Uterus (tissue), 4 donors: ENCODE measurements around the gene NTRK2. TPM values are rescaled to one million over a fixed set of nuclear protein-coding genes. Genes with fewer than 3 reads are reported as not detected.
A peak's percentile ranks its signal among the peaks of the same experiment; 100 is the strongest.

Experiments
- DNase-seq, 2 donors: peaks; one replicate each; pipeline ENCODE4 v3.0.0-alpha.2; 2019 to 2020
- H3K27ac ChIP-seq, 2 donors: fragments of 200-600 bp; sonication (generic); 1 replicate in 1 of 2; 2 replicates in 1 of 2; pipeline ENCODE4 v1.5.1; 2016 to 2018
- H3K27me3 ChIP-seq, 2 donors: fragments of 200-600 bp; sonication (generic); one replicate each; pipeline ENCODE4 v1.5.1; 2018 to 2019; ENCODE audit warnings: control low read depth in 1 of 2
- H3K36me3 ChIP-seq, 2 donors: fragments of 200-600 bp; sonication (generic); one replicate each; pipeline ENCODE4 v1.5.1; 2019; ENCODE audit warnings: control low read depth in 1 of 2
- H3K4me1 ChIP-seq, 2 donors: fragments of 200-600 bp; sonication (generic); one replicate each; pipeline ENCODE4 v1.5.1; 2018 to 2019; ENCODE audit warnings: control low read depth in 1 of 2
- H3K4me3 ChIP-seq, 2 donors: fragments of 200-600 bp; sonication (generic); 1 replicate in 1 of 2; 2 replicates in 1 of 2; pipeline ENCODE4 v1.5.1; 2018 to 2019; ENCODE audit warnings: mild to moderate bottlenecking in 1 of 2
- H3K9me3 ChIP-seq, 2 donors: fragments of 200-600 bp; sonication (generic); one replicate each; pipeline ENCODE4 v1.5.1; 2019; ENCODE audit warnings: control low read depth in 1 of 2
- CTCF ChIP-seq, 4 experiments: fragments of 200-600 bp in 2 of 4; fragments of 450-650 bp in 2 of 4; sonication (generic) in 2 of 4; IDR thresholded peaks; one replicate each; pipeline ENCODE4 v1.5.1; 2016 to 2019; ENCODE audit warnings: antibody characterized with exemption in 4 of 4, mild to moderate bottlenecking in 2 of 4, moderate library complexity in 1 of 4
- POLR2A ChIP-seq, 2 donors: fragments of 450-650 bp; IDR thresholded peaks; one replicate each; pipeline ENCODE4 v1.6.1; 2016; ENCODE audit warnings: antibody characterized with exemption in 2 of 2, mild to moderate bottlenecking in 1 of 2, moderate library complexity in 1 of 2
- intact Hi-C: fragments of 100-400 bp; cut with DNase I; formaldehyde crosslinking; loops from one replicate; pipeline ENCODE4 v1.15.1; 2023; ENCODE audit warnings: low total_unique reads
- total RNA-seq, 4 donors: library from RNA; depleted of rRNA in 3 of 4; stranded (reverse); fragments of >200 nt in 3 of 4; gene quantifications; one replicate each; pipeline versions ENCODE4 v1.1.0 to v1.2.4, GENCODE V29; 2014 to 2023
- donor health status: DM: yes; HTN: yes; CAD: no.

The NTRK2 gene
- total RNA-seq, 4 donors from 2014 or later = 6.5 to 23.2 (median 12.5) TPM

- TF ChIP-seq CTCF (IDR thresholded peaks at IDR 0.05) (no peak), POLR2A (IDR thresholded peaks at IDR 0.05) (no peak)
- Histone ChIP-seq H3K27ac (no peak overlapping the region), H3K36me3 (no peaks in the 10 kb centered on the region), H3K27me3 (no peaks in the 10 kb centered on the region), H3K4me1 (no peaks in the 10 kb centered on the region), H3K4me3 (no peak overlapping the region), H3K9me3 (no peaks in the 10 kb centered on the region)
- intact Hi-C loops = no loop called here
- no peak for DNase-seq
These were observed 24.7 kb downstream of the NTRK2 start for GRCh38 chr9:84694248-84694647.

GRCh38 chr9:84697042-84697441 lies 27.5 kb downstream of the NTRK2 start:
- H3K27ac ChIP-seq = no peak overlapping the region
- H3K4me1 ChIP-seq = no peaks in the 10 kb centered on the region
- intact Hi-C loops = no loop called here

DNA sequence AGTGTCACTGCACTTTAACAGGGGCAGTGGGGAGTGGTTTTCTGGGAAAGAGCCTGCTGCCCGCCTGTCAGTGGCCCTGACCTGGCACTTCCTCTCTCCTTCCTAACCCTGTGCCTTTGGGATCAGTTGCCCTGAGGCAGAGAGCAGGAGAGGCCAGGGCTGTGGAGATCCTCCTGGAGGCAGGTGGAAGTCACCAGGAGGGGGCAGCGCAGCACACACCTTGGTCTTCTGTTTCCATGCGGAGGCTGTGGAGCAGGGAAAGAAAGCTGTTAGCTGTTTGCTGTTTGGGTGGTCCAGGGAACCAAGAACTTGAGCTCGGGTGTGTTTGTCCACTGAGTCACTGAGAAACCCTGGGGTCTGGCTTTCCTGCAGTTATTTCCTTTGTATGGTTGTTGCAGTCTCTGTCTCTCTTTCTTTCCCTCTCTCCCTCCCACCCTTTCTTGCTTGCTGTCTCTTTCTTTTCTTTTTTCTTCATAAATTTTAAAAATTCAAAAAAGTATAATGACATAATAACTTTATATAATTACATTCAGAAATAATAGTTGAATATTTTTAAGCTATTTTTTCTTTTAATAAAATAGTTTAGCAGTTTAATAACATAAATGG lies 28.1 kb downstream of the NTRK2 start:
- Histone ChIP-seq H3K27ac (no peak overlapping the region), H3K27me3 (no peaks in the 10 kb centered on the region), H3K36me3 (no peaks in the 10 kb centered on the region), H3K4me3 (no peak overlapping the region), H3K9me3 (no peaks in the 10 kb centered on the region), H3K4me1 (no peaks in the 10 kb centered on the region)
- intact Hi-C loops = no loop called here
- TF ChIP-seq POLR2A (IDR thresholded peaks at IDR 0.05) (no peak), CTCF (IDR thresholded peaks at IDR 0.05) (peak; percentile 34 to 45 (median 43))
- DNase-seq = peak; percentile 18 to 54

More at GRCh38 chr9:84697042-84697441, 27.5 kb downstream of the NTRK2 start:
- TF ChIP-seq POLR2A (IDR thresholded peaks at IDR 0.05) (no peak), CTCF (IDR thresholded peaks at IDR 0.05) (no peak)
- Histone ChIP-seq H3K4me3 (no peak overlapping the region), H3K27me3 (no peaks in the 10 kb centered on the region), H3K36me3 (no peaks in the 10 kb centered on the region), H3K9me3 (no peaks in the 10 kb centered on the region)
- DNase-seq = no peak

DNA sequence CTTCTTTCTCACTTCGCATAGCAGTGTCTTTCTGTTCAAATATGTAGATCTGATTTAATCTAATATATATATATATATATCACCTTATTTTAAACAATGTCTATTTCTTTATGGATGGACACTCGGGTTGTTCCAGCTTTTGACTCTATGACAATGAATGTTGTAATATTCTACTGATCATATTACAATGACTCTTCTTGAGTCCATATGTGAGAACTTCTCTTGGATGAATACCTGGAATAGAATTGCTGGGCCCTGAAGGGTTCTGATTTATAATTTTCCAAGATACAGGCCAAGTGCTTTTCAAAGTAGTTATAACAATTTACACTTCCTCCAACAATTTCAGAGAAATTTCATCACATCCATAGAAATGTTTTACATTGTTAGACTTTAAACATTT lies 28.8 kb downstream of the NTRK2 start:
- no peaks in the 10 kb centered on the region for H3K4me1 ChIP-seq
- TF ChIP-seq POLR2A (IDR thresholded peaks at IDR 0.05) (no peak), CTCF (IDR thresholded peaks at IDR 0.05) (no peak)
- H3K27ac ChIP-seq = no peak overlapping the region
- intact Hi-C loops = no loop called here
- DNase-seq = no peak
- no peaks in the 10 kb centered on the region for H3K9me3 ChIP-seq
- H3K4me3 ChIP-seq = no peak overlapping the region
- H3K36me3 ChIP-seq = no peaks in the 10 kb centered on the region
- no peaks in the 10 kb centered on the region for H3K27me3 ChIP-seq

- no peaks in the 10 kb centered on the region for H3K36me3 ChIP-seq
- TF ChIP-seq POLR2A (IDR thresholded peaks at IDR 0.05) = no peak
- TF ChIP-seq CTCF (IDR thresholded peaks at IDR 0.05) = no peak
- no peaks in the 10 kb centered on the region for H3K27me3 ChIP-seq
- H3K9me3 ChIP-seq = no peaks in the 10 kb centered on the region
- no peak overlapping the region for H3K4me3 ChIP-seq
- no peak overlapping the region for H3K27ac ChIP-seq
- intact Hi-C loops = no loop called here
- DNase-seq = no peak
- no peaks in the 10 kb centered on the region for H3K4me1 ChIP-seq
These were observed 30.5 kb downstream of the NTRK2 start for GRCh38 chr9:84699984-84700383.
